HG03558 (cell line): ENCODE results near the gene OSBP2.

Experiments used
- ATAC-seq: cut with Tn5 transposase; IDR thresholded peaks from one replicate; pipeline ENCODE4 v1.9.1; 2021; ENCODE audit warnings: moderate number of reproducible peaks; ENCODE audit not compliant: unreplicated experiment; ENCODE audit errors: extremely low read depth

The OSBP2 gene

GRCh38 chr22:30694640-30695350 is at the start of gene OSBP2:
OSBP2 (plus strand) TSS chr22:30694874; CDS start chr22:30694910, 36 bp downstream.
- no peak for ATAC-seq

GRCh38 chr22:30646518-30647160 is 48.0 kb upstream of the OSBP2 start:
- no peak for ATAC-seq

GRCh38 chr22:30647536-30647935 is 47.1 kb upstream of the OSBP2 start:
- ATAC-seq, result no peak

- no peak for ATAC-seq
Measured at GRCh38 chr22:30648825-30649224, 45.8 kb upstream of the OSBP2 start.

- ATAC-seq, result no peak
Measured at GRCh38 chr22:30649430-30650007, 45.2 kb upstream of the OSBP2 start.

- no peak for ATAC-seq
Measured at GRCh38 chr22:30650508-30651116, 44.1 kb upstream of the OSBP2 start.

- no peak for ATAC-seq
Measured at GRCh38 chr22:30652852-30653251, 41.8 kb upstream of the OSBP2 start.

GRCh38 chr22:30654361-30654760 is 40.3 kb upstream of the OSBP2 start:
- no peak for ATAC-seq

GRCh38 chr22:30655532-30655931 is 39.1 kb upstream of the OSBP2 start:
- ATAC-seq, result no peak

GRCh38 chr22:30662040-30662439 is 32.6 kb upstream of the OSBP2 start:
- no peak for ATAC-seq

- ATAC-seq, result no peak
Measured at GRCh38 chr22:30664798-30665197, 29.9 kb upstream of the OSBP2 start.

- ATAC-seq, result no peak
Measured at GRCh38 chr22:30665266-30665665, 29.4 kb upstream of the OSBP2 start.

- ATAC-seq, result no peak
Measured at GRCh38 chr22:30665786-30666185, 28.9 kb upstream of the OSBP2 start.

- no peak for ATAC-seq
Measured at GRCh38 chr22:30667107-30667493, 27.6 kb upstream of the OSBP2 start.

- ATAC-seq, result peak; percentile 63
Measured at GRCh38 chr22:30667494-30668385, 26.9 kb upstream of the OSBP2 start, which contains the start of gene DUSP18. DUSP18 (minus strand) TSS chr22:30667875; CDS start chr22:30664003, 3,872 bp downstream.

GRCh38 chr22:30668386-30668710 is 26.3 kb upstream of the OSBP2 start:
- ATAC-seq, result no peak

- no peak for ATAC-seq
Measured at GRCh38 chr22:30671071-30671470, 23.6 kb upstream of the OSBP2 start.

GRCh38 chr22:30673136-30673535 is 21.5 kb upstream of the OSBP2 start:
- no peak for ATAC-seq

GRCh38 chr22:30674482-30674881 is 20.2 kb upstream of the OSBP2 start:
- no peak for ATAC-seq

- no peak for ATAC-seq
Measured at GRCh38 chr22:30675436-30675835, 19.2 kb upstream of the OSBP2 start.
